ENCODE measurements around the gene SLC7A14.

- TF ChIP-seq POLR2A (IDR thresholded peaks at IDR 0.05; ENCODE audit: borderline replicate concordance, extremely low read depth, insufficient read depth, insufficient read length): no peak
- no peak for TF ChIP-seq CTCF (IDR thresholded peaks at IDR 0.05 in 2 of 3, conservative IDR thresholded peaks at IDR 0.05 in 1 of 3; ENCODE audit: borderline replicate concordance in 1 of 3, insufficient read depth in 1 of 3, low read depth in 2 of 3, low read length in 2 of 3)
- TF ChIP-seq EZH2phosphoT487 (IDR thresholded peaks at IDR 0.05; ENCODE audit: borderline replicate concordance): no peak
Measured at GRCh38 chr3:170562080-170562479, 23.8 kb downstream of the SLC7A14 start.
